IPS DF 4.7 (cell line): ENCODE results near the gene SLC25A42.
A peak's percentile ranks its signal among the peaks of the same experiment; 100 is the strongest.
"Not testable (repeated sequence)": the region's sequence is repeated elsewhere in the genome, so short reads cannot be mapped to it uniquely, and the experiment has no call there.

Experiments used
- DNase-seq: peaks from one replicate; pipeline ENCODE4 v3.0.0-alpha.2; 2013; ENCODE audit warnings: low spot score; ENCODE audit errors: extremely low read depth

SLC25A42 gene

DNA sequence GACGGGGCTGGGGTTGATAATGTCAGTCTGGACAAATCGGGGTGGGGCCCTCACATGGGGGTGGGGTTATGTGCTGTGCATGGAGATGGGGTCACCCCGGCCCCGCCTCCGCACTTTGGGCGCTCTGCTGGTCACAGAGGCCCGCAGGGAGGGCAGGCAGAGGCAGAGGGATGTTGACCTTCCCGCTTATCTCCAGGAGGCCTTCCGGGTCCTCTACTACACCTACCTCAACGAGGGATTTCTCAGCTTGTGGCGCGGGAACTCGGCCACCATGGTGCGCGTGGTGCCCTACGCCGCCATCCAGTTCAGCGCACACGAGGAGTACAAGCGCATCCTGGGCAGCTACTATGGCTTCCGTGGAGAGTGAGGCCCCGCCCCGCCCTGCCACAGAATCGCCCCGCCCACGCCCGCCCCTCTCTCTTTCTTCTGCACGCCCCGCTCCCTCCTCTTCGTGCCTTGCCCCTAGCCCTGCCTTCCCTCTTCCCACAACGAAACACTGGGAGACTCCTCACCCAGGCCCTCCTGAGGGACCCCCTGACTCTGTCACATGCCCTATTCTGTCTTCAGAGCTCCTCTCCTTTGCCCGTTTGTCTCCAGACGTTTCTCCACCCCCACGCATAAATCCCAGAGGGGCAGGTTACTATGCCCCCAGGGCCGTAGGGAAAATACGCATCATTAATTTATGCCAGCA is 41.7 kb downstream of the SLC25A42 start:
- no peak for DNase-seq

DNA sequence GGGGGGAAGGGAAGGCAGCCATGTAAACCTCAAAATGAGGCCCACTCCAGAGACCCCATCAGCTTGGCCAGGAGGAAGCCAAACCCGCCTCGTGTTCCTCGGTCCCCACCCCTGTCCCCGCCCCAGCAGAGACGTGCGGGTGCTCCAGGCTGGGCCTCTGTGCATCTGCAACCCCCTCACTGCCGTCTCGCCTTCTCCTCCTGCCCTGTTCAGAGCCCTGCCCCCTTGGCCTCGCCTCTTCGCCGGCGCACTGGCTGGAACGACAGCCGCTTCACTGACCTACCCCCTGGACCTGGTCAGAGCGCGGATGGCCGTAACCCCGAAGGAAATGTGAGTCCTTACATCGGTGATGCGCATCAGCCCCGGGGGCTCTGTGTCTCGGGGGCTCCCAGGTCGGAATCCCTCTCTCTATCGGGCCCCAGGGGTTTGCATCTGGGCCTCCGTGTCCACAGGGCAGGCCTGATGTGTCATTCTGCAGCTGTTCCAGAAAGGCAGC is 42.3 kb downstream of the SLC25A42 start:
- DNase-seq, result no peak

DNA sequence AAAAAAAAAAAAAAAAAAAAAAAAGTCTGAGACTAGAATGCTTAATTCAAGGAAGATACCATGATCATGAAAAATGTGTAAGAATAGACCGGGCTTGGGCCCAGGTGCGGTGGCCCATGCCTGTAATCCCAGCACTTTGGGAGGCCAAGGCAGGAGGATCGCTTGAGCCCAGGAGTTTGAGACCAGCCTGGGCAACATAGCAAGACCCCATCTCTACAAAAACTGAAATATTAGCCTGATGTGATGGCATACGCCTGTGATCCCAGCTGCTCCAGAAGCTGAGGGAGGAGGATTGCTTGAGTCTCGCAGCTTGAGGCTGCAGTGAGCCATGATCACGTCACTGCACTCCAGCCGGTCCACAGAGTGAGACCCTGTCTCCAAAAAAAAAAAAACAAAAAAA is 43.1 kb downstream of the SLC25A42 start:
- DNase-seq, result not testable (repeated sequence)

DNA sequence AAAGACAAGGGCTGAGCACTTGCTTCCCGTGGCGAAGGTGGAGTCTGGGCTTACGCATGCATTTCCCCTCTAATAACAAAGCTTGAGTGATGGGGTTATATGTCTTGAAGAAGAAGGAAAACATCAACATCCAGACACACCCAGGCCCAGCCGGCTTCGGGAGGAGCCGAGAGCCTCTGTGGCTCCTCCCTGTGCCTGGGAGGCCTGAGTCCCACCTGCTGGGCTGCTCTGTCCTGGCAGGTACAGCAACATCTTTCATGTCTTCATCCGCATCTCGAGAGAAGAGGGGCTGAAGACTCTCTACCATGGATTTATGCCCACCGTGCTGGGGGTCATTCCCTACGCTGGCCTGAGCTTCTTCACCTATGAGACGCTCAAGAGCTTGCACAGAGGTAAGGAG is 43.9 kb downstream of the SLC25A42 start:
- no peak for DNase-seq

DNA sequence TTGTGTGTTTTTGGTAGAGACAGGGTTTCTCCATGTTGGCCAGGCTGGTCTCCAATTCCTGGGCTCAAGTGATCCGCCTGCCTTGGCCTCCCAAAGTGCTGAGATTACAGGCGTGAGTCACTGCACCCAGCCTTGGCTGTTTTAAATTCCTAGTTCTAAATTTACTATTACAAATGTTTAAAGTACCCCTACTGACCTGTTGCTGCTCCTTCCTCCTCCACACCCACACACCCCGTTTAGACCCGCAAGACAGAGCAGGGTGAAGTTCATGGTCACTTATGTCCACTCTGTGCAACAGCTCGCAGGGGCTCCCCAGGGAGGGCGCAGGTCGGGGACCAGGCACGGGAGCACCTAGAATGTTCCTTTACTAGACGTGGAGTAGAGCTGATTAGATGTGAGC is 45.8 kb downstream of the SLC25A42 start:
- DNase-seq, result no peak

DNA sequence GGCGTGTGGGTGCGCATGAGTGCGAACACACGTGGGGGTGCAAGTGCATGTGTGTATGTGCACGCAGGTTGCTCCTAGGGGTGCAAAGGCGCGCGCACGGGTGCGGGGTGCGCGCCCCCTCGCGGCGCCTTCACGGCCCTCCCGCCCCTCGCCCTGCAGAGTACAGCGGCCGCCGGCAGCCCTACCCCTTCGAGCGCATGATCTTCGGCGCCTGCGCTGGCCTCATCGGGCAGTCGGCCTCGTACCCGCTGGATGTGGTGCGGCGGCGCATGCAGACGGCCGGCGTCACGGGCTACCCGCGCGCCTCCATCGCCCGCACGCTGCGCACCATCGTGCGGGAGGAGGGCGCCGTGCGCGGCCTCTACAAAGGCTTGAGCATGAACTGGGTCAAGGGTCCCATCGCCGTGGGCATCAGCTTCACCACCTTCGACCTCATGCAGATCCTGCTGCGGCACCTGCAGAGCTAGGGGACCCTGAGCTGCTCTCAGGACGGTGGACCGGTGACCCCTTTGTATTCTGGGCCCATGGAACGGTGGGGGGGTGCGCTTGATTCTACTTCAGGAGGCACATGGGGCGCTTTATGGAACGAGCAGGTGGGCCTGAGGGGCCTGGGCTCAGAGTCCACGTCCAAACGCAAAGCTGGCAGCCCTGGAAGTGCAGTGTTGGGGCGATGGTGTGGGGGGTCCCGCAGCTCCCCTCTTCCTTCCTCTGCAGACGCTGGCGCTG is 46.8 kb downstream of the SLC25A42 start:
- DNase-seq, result no peak

DNA sequence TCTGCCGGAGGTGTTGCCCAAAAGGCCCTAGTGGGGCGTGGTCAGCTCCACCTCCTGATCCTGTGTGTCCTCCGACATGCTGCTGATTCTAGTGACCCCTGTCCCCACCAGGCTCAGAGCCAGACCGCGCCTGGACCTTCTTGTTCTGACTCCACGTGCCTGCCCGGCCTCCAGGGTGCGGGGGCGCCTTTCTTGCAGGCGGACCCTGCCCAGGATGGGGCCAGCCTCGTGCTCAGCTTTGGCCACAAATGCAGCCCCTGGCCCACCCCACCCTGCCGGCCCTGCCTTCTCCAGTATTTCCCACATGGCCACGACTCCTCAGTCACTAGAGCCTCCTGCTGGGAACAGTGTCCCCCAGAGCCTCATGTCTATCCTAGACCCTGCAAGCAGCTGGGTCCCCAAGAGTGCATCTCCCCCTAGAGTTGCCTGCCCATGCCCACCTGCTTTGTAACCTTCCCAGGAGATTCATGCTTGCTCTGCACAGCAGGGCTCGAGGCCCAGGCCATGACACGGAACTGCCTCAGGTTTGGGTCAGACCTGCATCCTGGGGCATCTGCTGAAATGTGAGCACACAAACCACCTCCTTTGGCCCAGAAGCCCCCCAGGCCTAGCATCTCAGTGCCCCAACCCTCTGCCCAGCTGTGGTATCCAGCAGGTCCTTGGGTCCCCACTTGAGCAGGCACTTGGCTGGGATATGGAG is 47.5 kb downstream of the SLC25A42 start:
- DNase-seq, result no peak

DNA sequence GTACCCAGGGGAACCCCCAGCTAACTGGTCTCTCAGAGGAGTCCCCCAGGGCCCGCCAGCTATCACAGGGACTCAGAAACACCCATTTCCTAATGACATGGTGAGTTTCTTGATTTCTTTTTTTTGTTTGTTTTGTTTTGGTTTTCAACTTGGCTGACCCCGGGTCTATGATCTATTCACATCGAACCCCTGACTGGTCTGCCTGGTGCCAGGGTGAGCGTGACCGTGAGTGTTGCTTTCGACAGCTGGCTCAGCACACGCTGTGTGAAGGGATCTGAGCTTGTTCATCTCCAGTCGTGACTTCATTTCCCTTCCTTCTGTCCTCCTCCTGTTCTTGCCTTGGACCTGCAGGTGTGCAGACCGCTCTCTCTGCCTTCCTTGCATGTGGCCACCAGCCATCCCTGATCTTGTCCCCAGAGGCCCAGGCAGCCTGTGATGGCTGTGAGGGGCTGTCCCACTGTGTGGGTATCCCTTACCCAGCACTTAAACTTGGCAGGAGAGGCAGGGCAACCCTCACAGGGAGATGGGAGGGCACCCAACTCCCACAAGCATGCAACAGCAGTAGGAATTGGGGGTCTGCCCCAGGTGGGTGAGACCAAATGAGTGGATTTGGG is 48.3 kb downstream of the SLC25A42 start:
- no peak for DNase-seq

DNA sequence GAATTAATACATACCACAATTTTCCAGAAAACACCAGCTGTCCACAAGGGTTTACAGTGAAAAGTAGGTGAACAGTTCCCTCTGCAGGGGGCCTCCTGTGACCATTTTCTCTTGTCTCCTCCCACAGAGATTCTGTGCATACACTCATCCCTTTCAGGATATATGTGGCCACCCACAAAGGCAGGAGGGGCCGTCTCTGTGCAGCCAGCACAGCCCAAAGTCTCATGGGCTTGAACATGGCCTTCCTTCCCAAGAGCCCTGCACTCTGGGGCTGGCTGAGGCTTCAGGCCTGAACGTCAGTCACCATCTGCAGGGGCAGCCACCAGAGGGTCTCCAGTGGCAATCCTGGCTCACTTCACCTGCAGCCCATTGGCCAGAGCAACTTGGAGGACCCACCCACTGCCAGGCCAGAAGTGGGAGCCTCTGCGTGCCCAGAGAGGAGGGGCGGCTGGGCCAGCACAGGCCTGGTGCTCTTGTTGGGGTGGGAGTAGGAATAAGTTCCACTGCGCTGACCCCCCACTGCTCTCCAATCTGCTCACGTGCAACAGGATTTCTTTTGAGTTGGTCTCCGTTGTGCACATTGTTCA is 49.3 kb downstream of the SLC25A42 start:
- DNase-seq, result no peak

DNA sequence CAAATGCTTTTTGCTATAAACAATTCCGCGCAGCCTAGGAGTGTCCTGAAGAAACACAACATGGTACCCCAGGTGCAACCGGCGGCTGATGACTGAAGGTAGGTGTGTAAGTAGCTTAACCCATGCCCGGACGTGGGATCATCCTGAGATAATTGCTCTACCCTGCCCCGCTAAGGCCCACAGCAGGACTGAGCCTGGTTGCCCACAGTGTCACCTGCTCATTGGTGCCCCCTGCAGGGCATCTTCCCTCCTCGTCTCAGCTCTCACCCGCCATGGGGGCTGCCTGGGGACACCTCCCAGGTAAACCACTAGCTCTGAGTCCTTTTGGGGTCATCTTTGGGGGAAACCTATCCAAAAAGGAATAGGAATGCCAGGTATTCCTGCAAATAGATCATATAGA is 52.2 kb downstream of the SLC25A42 start:
- no peak for DNase-seq

DNA sequence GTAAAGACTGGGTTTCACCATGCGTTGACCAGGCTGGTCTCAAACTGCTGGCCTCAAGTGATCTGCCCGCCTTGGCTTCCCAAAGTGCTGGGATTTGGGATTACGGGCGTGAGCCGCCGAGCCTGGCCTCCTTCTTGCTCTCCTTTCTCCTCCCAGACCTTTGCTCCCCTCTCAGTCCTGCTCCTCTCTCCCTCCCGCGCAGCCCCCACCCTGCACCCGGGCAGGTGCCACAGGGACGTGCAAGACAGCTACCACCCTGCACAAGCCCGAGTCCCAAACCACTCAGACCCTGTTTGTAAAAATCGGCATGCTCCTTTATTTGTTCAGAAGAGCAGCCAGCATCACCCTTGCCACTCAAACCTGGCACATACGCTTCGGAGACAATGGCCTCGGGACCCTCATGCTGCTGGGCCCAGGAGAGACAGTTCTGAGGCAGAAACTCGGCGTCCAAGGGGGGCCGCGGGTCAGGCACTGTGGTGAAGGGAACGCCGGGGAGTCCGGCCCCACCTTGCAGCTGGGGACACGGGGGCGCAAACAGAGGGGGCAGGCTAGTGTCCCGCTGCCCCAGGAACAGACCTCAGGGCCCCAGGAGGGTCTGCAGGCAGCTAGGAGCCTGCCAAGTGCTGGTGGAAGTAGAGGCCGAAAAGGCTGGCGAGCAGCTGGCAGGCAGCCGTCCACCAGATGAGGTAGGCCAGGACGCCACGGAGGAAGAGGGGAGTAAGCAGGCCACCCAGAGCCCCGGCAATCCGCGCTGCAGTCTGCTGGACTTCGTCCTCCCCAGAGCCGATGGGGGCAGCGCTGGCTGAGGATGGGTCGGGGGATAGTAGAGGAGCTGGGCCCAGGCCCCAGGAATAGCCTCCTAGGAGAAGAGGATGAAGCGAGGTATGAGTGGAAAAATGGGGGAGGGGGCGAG is 55.8 kb downstream of the SLC25A42 start:
- no peak for DNase-seq

DNA sequence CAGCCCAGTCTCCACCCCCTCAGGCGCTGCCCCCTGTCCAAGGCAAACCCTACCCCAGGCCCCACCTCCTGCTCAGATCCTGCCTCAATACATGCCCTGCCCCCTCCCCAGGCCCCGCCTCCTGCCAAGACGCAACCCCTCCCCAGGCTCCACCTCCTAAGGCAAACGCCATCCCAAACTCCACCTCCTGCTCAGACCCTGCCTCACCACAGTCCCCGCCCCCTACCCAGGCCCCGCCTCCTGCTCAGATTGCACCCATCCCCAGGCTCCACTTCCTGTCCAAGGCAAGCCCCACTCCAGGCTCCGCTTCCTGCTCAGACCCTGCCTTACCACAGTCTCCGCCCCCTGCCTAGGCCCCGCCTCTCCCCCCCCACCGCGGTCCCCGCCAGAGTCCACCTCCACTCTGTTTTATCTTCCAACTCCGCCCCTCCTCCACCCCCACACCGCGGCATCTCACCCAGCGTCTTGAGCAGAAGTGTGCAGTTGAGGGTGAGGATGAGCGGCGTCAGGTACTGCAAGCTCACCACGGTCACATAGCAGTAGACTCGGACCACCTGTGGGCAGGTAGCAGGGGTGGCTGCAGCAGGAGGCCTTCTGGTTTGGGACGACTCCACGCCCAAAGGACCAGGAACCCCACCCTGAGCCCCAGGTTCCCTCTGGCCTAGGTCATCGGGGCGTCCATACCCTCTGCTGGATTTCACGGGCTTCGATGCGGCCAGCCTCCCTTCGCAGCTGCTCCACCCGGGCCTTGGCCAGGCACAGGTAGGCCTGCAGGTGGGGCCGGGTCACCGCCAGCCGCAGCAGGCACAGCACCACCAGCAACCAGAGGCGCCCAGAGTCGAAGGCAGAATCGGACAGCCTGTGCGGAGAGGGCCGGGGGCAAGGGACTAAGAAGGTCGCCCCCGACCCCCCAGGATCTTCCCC is 56.8 kb downstream of the SLC25A42 start:
- DNase-seq, result peak; percentile 92

DNA sequence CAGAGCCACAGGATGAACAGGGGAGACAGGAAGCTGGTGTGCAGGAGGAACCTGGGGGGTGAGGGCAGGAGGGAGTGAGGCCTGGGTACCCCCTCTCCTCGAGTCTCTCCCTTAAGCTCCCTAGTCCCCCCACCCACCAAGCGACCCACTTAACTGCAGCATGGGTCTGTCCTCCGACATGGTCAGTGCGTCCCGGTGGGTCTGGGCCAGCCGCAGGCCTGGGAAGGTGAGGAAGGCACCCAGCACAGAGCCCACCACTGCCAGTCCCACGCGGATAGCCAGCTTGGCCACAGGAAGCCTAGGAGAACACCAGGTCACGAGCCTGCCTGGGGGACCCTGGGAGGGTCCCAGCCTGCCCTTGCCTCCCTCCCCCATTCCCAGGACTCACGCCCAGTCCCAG is 57.6 kb downstream of the SLC25A42 start:
- no peak for DNase-seq

DNA sequence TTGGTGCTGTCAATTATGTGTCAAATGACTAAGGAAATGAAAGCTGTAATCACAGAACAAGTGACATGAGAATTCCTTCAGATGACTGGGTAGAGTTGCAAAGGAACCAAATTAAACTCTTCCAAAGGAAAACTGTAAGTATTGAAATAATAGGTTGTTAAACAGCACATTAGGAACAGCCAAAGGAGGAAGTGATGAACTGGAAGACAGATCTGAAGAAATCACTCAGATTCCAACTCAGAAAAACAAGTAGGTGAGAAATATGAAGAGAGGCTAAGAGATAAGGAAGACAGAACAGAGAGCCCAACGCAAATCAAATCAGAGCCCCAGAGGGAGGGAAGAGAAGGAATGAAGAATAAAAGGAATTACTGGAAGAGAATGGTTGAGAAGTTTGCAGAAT is 59.1 kb downstream of the SLC25A42 start:
- DNase-seq, result no peak

DNA sequence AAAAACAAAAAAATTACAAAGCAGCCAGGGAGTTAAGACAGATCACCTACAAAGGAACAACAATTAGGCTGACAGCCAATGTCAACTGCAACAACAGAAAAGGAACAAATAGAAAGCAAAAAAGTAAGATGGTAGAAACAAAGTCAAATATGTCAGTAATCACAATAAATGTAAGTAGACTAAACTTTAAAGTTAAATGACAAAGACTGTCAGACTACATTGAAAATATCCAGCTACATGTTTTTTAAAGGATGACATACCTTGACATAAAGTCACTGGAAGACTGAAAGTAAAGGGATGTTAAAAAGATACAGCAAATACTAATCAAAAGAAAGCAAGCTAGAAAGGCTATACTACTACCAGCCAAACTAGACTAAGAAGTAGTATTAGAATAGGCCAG is 59.6 kb downstream of the SLC25A42 start:
- no peak for DNase-seq

DNA sequence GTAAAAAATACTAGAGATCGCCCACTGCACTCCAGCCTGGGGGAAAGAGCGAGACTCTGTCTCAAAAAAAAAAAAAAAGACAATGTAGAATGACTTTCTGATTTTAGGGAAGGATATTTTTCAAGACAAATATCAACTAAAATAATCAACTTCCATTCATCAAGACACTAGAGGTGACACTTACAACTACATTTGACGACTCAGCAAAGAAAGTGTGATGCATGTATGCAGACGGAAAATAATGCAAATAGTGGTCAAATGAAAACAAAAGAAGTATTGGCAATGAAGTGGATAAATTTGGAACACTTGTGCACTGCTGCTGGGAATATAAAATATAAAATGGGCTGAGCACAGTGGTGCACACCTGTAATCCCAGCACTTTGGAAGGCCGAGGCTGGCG is 62.3 kb downstream of the SLC25A42 start:
- no peak for DNase-seq

DNA sequence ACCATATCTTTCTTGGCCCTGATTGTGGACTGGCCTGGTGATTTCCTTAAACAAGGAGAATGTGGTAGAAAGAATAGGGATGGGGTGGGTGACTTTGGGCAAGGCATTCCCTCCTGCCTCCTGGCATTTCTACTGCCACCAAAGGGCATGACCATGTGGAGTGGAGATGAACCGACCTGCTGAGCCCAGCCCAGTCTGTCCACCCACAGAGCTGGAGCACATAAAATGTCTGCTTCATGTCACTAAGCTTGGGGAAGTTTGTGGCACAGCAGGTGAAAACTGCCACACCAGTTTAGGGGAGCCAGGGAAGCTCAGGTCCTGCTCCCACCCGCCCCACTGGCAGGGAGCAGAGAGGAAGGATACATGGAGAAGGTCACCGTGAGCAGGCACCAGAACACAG is 68.2 kb downstream of the SLC25A42 start:
- DNase-seq, result no peak

DNA sequence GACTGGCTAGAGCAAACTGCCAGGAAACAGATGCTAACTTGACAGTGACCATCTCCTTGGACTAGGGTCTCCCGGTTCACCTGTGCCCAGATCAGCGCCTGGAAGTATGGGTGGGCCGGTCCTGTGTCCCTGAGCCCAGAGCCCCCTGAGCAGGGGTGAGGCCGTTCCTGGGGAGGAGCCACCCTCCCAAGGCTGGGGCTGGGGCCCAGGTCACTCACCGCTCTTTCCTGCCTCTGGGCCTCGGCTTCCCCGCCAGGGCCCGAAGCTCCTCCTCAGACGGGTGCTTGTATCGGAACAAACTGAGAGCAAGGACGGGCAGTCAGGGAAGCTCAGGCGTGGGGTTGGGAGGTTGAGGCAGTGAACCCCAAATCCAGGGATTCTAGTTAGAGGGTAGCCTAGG is 69.1 kb downstream of the SLC25A42 start:
- DNase-seq, result no peak

DNA sequence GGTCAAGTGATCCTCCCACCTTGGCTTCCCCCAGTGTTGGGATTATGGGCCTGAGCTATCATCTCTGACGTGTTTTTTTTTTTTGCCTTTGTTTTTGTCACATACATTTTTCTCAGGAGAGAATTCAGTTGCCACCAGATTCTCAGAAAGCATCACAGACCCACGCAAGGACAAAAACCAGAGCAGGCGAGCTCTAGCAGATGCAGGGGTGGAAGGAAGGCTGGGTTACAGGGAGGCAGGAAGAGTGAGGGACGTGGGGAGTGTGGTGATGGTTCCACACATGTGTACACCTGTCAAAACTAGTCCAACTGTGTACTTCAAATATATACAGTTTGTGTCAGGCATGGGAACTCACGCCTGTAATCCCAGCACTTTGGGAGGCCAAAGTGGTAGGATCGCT is 70.2 kb downstream of the SLC25A42 start:
- DNase-seq, result no peak
